Ovary (tissue), 9 donors: ENCODE data around the gene FAM53B. TPM values are rescaled to one million over a fixed set of nuclear protein-coding genes. Genes with fewer than 3 reads are reported as not detected.

Experiments used
- DNase-seq, 5 donors: peaks; one replicate each; pipeline ENCODE4 v3.0.0-alpha.2; 2019 to 2020
- H3K27ac ChIP-seq, 2 donors: fragments of 200-600 bp; one replicate each; pipeline versions ENCODE4 v1.5.1 to v1.8.0; 2019 to 2022
- H3K27me3 ChIP-seq: fragments of 200-600 bp; one replicate; pipeline ENCODE4 v1.8.0; 2022
- H3K36me3 ChIP-seq: fragments of 200-600 bp; sonication (generic); one replicate; pipeline ENCODE4 v1.5.1; 2019
- H3K4me1 ChIP-seq: one replicate; pipeline ENCODE4 v1.8.1; 2013; ENCODE audit warnings: mild to moderate bottlenecking, moderate library complexity; ENCODE audit not compliant: insufficient read depth
- H3K4me3 ChIP-seq: fragments of 200-600 bp; sonication (generic); one replicate; pipeline ENCODE4 v1.5.1; 2017
- H3K9me3 ChIP-seq, 2 donors: fragments of 200-600 bp in 1 of 2; sonication (generic) in 1 of 2; one replicate each; pipeline versions ENCODE4 v1.5.1 to v1.8.1; 2013 to 2019; ENCODE audit warnings: mild to moderate bottlenecking in 1 of 2, moderate library complexity in 1 of 2
- EP300 ChIP-seq: sonication (generic); formaldehyde crosslinking; IDR thresholded peaks from one replicate; pipeline ENCODE4 v1.6.1; 2017; ENCODE audit warnings: antibody characterized with exemption
- POLR2A ChIP-seq: fragments of 450-650 bp; IDR thresholded peaks from one replicate; pipeline ENCODE4 v1.6.1; 2017; ENCODE audit warnings: antibody characterized with exemption, mild to moderate bottlenecking, moderate library complexity
- WGBS, 3 donors: extraction: QIAGEN DNeasy Blood & Tissue Kit in 1 of 3; methylation state at CpG; one replicate each; pipeline versions ENCODE4 v1.1.5 to v1.1.7; 2013 to 2017; 5-methylcytosine and 5-hydroxymethylcytosine counted together
- intact Hi-C, 4 donors: fragments of 100-400 bp; cut with DNase I; formaldehyde crosslinking; loops; one replicate each; pipeline versions ENCODE4 v1.11.0 to v1.15.1; 2022 to 2023
- polyA plus RNA-seq, 2 donors: library from polyadenylated mRNA; stranded (reverse); fragments of 200-250 nt in 1 of 2; fragments of 350-450 nt in 1 of 2; fragmentation: Illumina TruSeq in 1 of 2; extraction: RNeasy Lipid Tissue Mini Kit (QIAGEN cat#74804) in 1 of 2; gene quantifications; one replicate each; pipeline ENCODE4 v1.2.3, GENCODE V29; 2013 to 2014
- total RNA-seq, 7 donors: library from RNA; depleted of rRNA in 2 of 7; stranded (reverse); fragments of >200 nt in 2 of 7; fragmentation: NEBNext Ultra II Directional in 3 of 7; extraction: Animal tissue kit (Norgen Biotek cat#: 25700) in 3 of 7; gene quantifications; one replicate each; pipeline versions ENCODE4 v1.1.0 to v1.2.4, GENCODE V29; 2016 to 2023
- TF ChIP-seq, protein P1 (sequence below), 3 donors: fragments of 450-650 bp in 2 of 3; fragments of 200-600 bp in 1 of 3; IDR thresholded peaks; one replicate each; pipeline versions ENCODE4 v1.5.1 to v1.8.0; 2016 to 2022; ENCODE audit warnings: antibody characterized with exemption in 3 of 3, mild to moderate bottlenecking in 1 of 3
- donor health status: DM: no; HTN: no; CAD: no; lungs with moderate emphysema.
- donor health status: DM: no; HTN: no; CAD: no.
- donor health status: Bipolar disorder and iron deficiency.
- donor health status: DM: yes; HTN: yes; CAD: no.
- donor health status: DM: no; HTN: no; CAD: no.
- donor health status: DM: yes; HTN: yes; CAD: no.

The FAM53B gene
- total and polyA plus RNA-seq, 9 donors = 9.7 to 77.6 (median 45.5) TPM

GRCh38 chr10:124619195-124619594 is 125.0 kb downstream of the FAM53B start:
- Histone ChIP-seq H3K4me3 (no peak overlapping the region), H3K4me1 (peaks cover 15% of the 10 kb centered on the region), H3K27ac (peak overlapping the region in 1 of 2 donors; percentile 44), H3K36me3 (no peaks in the 10 kb centered on the region), H3K9me3 (no peaks in the 10 kb centered on the region), H3K27me3 (no peaks in the 10 kb centered on the region)
- TF ChIP-seq, protein P1, sequence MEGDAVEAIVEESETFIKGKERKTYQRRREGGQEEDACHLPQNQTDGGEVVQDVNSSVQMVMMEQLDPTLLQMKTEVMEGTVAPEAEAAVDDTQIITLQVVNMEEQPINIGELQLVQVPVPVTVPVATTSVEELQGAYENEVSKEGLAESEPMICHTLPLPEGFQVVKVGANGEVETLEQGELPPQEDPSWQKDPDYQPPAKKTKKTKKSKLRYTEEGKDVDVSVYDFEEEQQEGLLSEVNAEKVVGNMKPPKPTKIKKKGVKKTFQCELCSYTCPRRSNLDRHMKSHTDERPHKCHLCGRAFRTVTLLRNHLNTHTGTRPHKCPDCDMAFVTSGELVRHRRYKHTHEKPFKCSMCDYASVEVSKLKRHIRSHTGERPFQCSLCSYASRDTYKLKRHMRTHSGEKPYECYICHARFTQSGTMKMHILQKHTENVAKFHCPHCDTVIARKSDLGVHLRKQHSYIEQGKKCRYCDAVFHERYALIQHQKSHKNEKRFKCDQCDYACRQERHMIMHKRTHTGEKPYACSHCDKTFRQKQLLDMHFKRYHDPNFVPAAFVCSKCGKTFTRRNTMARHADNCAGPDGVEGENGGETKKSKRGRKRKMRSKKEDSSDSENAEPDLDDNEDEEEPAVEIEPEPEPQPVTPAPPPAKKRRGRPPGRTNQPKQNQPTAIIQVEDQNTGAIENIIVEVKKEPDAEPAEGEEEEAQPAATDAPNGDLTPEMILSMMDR (IDR thresholded peaks at IDR 0.05) = no peak
- TF ChIP-seq POLR2A (no peak), EP300 (no peak)
- intact Hi-C loops = no loop called here
- 28 to 41% (median 38%) methylated on average over 9 of the region's 9 CpGs for WGBS, 3 donors
- DNase-seq = no peak

GRCh38 chr10:124618470-124619073 is 125.6 kb downstream of the FAM53B start:
- TF ChIP-seq, protein P1 (IDR thresholded peaks at IDR 0.05) = no peak
- TF ChIP-seq POLR2A (no peak), EP300 (no peak)
- Histone ChIP-seq H3K9me3 (no peaks in the 10 kb centered on the region), H3K27me3 (no peaks in the 10 kb centered on the region), H3K4me3 (no peak overlapping the region), H3K27ac (peak overlapping the region; percentile 44 to 51), H3K36me3 (no peaks in the 10 kb centered on the region), H3K4me1 (peaks cover 15% of the 10 kb centered on the region)
- WGBS, 3 donors = 91 to 96% (median 96%) methylated on average over 15 to 18 of the region's 18 CpGs
- intact Hi-C loops = no loop called here
- no peak for DNase-seq

GRCh38 chr10:124616836-124617130 is 127.4 kb downstream of the FAM53B start:
- Histone ChIP-seq H3K9me3 (no peaks in the 10 kb centered on the region), H3K4me1 (peaks cover 19% of the 10 kb centered on the region), H3K27me3 (no peaks in the 10 kb centered on the region), H3K4me3 (no peak overlapping the region), H3K27ac (no peak overlapping the region), H3K36me3 (no peaks in the 10 kb centered on the region)
- 59 to 80% (median 63%) methylated on average over 4 of the region's 4 CpGs for WGBS, 3 donors
- TF ChIP-seq, protein P1 (IDR thresholded peaks at IDR 0.05) = no peak
- TF ChIP-seq EP300 (no peak), POLR2A (no peak)
- intact Hi-C loops = no loop called here
- no peak for DNase-seq

GRCh38 chr10:124616040-124616835 is 127.9 kb downstream of the FAM53B start:
- no peaks in the 10 kb centered on the region for H3K27me3 ChIP-seq
- peaks cover 18% of the 10 kb centered on the region for H3K4me1 ChIP-seq
- intact Hi-C loops = no loop called here
- H3K27ac ChIP-seq = no peak overlapping the region
- H3K4me3 ChIP-seq = no peak overlapping the region
- H3K9me3 ChIP-seq = no peaks in the 10 kb centered on the region
- no peak for DNase-seq
- TF ChIP-seq, protein P1 (IDR thresholded peaks at IDR 0.05) = no peak
- TF ChIP-seq EP300 = no peak
- no peak for TF ChIP-seq POLR2A
- WGBS, 3 donors = 87 to 91% (median 88%) methylated on average over 29 to 30 of the region's 30 CpGs
- no peaks in the 10 kb centered on the region for H3K36me3 ChIP-seq
